GM12891 (cell line): ENCODE results near the gene AP2A1.

Experiments
- PAX5 ChIP-seq: IDR thresholded peaks from 2 replicates; pipeline ENCODE4 v1.6.1; 2011; ENCODE audit warnings: low read length, moderate library complexity, mild to moderate bottlenecking; ENCODE audit not compliant: insufficient read depth, severe bottlenecking
- POLR2A ChIP-seq: IDR thresholded peaks from 2 replicates; pipeline ENCODE4 v1.6.1; 2011; ENCODE audit warnings: low read depth, low read length, control low read depth
- POLR2AphosphoS5 ChIP-seq: IDR thresholded peaks from 2 replicates; pipeline ENCODE4 v1.6.1; 2011; ENCODE audit warnings: low read depth, low read length, control low read depth

DNA sequence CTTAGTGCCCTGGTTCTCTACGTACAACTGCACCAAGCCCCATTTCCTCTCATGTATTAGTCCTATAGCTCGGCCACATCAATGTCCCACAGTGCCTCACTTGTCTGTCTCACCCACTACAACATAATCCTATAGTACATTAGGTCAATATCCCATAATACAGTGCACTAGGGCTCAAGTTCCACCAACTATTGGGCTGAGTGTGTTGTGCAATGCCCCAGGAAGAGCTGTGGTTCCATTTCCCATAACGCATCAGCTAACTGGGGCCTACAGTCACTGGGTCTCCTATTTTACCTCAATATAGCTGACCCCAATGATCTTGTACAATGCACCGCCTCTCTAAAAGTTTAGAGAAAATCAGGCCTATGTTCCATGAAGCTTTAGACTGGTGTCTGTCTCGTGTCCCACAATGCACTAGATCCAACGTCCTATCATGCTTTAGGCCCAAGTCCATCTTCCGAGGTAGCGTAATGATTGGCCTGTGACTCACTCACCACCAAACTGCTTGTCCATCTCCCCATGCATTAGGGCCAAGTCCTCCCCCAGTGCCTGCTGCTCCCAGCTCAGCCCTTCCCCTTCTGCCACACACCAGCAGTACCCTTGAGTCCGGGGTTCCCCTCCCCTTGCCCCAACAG lies 25.5 kb upstream of the AP2A1 start:
- TF ChIP-seq POLR2A (no peak), POLR2AphosphoS5 (no peak), PAX5 (no peak)
